Dedifferentiated amniotic fluid mesenchymal stem cell (primary cell): ENCODE measurements around the gene TMEM9.

ENCODE experiments used
- DNase-seq: peaks from one replicate; pipeline ENCODE4 v3.0.0-alpha.2; 2016; ENCODE audit errors: extremely low spot score

The TMEM9 gene

DNA sequence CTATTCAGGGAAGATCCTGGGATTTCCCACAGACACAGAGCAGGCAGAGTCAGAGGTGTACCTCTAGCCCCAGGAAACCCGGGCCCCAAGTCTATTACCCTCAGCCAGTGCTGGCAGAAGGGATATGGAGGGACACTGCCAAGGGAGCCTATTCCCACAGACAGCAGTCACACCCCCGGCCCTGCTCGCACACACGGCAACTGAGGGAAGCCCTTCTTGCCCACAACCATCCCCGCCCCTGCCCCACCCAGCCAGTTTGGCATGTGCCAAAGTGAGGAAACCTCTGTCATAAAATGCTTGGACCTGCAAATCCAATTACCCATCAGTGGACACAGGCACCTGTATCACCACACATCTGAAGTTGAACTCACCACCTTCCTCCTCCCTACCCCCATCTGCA lies 48.6 kb downstream of the TMEM9 start:
- DNase-seq = no peak

DNA sequence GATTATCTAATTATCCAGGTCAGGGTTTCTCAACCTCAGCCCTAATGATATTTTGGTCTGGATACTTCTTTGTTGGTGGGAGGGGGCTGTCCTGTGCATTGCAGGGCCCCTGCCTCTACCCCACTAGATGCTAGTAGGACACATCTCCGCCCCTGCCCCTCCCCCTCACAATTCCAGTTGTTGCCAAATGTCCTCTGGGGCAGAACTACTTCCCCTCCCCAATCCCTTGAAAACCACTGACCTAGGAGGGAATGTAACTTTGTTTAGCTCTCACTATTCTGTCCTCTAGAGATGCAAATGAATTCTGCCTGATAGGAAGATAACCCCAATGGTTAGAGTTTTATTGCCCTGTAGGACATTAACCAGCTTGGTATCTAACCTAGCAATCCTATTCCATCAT lies 50.1 kb downstream of the TMEM9 start:
- no peak for DNase-seq

DNA sequence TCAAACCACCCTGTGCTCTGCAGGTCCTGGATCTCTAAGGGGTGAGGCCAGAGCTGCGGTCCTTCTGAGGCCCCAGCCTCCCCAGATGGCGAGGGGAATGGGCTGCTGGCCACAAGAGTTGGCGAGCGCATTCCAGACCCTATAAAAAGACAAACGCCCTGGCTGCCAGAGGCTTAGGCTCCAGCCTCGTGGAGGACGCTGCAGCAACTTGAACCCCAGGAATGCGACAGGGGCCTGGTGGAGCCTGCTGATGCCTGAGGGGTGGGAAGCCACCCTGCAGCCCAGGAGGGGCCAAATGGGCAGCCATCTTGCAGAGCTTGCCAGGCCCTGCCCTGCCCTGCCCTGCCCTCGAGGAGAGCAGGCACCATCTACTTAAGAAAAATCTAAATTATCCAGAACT lies 50.6 kb downstream of the TMEM9 start:
- DNase-seq = no peak

DNA sequence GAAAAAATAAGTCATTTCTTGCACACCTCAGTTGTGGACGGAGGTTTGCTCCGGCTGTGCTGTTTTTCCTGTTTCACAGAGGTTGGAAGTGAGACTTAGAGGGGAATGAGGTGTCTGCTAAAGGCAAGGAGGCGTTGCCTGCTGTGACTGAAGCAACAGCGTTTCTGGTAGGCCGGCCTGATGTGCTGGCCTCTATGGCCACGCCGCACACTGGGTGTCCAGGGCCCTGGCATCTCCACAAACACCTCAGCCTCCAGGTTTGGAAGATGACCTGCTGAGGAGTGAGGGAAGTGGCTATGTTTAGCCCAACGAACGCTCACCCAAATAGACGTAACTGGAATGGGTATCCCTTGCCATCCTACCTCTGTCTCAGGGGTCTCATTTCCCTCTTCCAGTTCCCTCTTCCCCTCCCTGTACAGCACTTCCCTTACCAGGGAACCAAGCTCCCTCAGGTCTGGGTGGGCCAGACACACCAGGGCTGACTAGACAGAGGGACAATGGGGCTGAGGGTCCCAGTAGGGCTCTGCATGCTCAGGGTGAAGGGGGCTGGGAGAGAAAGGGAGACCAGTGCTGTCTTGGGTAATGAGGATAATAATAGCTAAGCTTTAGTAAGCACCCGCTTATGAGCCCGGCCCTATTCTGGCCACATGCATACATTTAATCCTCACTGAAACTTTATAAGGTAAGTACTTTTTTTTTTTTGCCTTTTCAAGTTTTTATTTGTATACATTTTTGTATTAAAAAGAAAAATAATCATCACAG lies 53.9 kb downstream of the TMEM9 start:
- no peak for DNase-seq

DNA sequence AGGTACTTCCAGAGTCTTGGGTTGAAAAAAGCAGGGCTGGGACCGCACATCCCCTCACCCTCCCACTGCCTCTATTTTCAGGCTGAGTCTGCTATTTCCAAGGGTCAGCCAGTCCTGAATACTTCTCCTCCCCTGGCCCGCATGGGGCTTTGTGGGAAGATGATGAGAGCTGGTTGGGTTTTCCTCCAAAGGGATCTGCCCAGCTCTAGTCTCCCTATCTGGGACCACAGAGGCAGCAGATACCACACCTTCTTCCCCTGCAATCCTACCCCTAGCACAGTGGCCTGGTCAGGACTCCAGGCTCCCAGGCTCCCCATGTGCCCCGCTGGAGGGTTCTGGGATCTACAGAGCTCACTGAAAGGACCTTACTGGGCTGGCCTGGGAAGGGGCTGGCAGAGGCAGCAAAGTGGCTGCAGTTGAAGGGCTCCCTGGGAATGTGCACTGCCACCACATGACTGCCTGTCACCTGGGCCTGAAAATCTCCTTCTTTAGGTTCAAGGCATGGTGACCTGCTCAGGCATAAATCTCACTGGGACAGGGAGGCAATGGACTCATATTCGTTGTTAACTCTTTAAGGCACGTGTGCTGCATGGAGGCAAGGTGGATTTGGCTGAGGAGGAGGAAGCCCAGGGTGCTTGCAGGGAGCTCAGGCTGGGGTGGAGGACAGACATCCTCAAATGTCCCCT lies 55.1 kb downstream of the TMEM9 start:
- no peak for DNase-seq

DNA sequence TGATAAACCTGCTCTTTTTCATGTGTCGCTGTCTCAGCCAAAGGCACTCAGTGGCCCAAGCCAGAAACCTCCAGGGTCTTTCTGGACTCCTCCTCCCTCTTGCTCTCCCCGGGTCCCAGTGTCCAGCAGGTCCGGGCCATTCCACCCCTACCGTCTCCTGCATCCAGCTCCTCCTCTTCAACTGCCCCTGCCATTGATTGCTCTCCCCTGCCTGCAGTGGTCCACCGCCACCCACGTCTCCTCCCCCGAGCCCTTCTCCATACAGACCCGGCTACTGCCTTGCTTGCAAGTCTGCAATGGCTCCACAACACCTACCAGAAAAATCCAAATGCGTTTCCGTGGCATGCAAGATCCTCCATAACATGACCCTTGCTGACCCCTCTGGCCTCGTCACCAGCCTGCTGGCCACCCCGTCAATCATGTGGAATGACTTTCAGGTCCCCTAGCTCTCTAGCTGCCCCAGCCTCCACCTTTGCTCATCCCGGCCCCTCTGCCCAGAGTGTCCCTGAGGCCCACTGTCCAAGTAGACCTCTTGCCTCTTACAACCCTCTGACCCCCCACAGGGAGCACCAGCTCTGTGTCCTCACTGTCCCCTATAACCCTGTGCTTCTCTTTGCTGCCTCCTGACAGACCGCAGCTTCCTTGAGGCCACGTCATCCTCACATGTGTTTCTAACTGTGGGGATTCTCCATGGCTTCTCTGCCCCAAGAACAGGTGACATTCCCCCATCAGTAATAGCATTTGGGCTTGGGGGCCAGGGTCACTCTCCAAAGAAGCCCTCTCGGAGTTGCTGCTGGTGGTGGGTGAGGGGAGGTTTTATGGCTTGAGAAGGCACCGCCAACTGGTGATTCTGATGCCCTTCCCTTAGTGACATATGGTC lies 57.1 kb downstream of the TMEM9 start:
- DNase-seq = no peak

DNA sequence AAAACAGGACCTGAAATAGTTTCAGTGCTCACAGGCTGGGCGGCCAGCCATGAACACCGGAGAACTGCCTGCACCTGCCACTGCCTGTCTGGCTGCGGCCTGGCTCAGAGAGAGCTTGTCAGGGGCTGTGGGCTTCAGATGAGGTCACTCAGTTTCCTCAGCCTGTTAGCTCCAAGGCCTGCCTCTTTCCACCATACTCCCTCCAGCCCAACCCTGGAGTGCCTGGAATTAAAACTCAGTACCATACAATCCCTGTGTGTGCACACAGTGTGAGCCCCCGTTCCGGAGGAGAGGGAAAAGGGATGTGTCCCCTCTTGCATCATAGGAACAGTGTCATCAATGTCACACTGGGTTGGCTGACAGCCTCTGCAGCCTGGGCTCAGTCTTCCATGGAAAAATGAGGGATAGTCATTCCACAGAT lies 58.2 kb downstream of the TMEM9 start:
- DNase-seq = no peak

DNA sequence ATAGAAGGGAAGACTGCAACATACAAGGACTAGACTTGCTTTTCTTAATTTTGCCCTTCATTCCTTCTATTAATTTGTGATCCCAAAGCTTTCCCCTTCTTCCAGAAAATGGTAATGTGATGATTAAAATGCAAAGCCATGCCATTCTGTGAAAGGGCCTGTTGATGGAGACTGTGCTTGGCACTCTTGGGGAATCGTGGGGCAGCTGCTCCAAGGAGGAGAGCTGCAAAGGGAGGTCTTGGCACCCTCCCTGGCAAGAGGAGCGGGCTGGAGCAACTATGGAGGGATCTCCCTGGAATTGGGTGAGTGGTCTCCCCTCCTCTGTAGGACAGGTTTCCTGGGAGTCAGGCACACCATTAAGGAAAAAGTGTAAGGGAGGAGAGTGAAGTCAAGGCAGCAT lies 58.7 kb downstream of the TMEM9 start:
- DNase-seq = no peak

DNA sequence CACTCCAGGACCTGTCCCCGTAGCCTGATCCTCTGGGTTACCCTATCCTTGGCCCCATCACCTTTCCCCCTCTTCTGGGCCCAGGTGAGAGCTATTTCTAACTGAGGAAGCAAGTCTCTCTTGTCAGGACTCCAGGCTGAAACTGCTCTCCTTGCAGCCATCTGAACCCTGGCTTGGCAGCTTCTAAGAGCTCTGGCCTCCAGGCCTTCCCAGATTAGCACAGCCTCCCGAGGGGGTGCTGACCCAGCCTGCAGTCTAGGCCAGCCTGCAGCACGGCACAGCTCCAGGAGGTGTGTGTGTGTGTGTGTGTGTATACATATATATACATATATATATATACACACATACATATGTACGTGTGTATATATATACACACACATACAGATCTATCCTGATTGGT lies 59.4 kb downstream of the TMEM9 start:
- no peak for DNase-seq

DNA sequence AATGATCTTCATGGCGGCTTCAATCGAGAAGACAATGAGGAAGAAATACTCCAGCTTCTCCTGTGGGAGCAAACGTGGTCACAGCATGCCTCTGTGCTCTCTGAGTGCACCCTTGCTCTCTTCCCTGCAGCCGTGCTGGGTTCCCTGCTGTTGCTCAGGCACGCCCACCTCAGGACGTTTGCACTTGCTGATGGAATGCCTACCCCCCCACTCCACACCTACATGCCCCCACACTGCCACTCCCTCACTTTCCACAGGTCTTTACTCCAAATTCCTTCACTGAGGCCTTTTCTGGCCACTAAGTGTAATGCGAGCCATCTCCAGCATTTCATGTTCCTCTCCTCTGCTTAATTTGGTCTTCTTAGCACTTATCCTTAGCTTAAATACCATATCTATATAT lies 60.3 kb downstream of the TMEM9 start:
- no peak for DNase-seq

DNA sequence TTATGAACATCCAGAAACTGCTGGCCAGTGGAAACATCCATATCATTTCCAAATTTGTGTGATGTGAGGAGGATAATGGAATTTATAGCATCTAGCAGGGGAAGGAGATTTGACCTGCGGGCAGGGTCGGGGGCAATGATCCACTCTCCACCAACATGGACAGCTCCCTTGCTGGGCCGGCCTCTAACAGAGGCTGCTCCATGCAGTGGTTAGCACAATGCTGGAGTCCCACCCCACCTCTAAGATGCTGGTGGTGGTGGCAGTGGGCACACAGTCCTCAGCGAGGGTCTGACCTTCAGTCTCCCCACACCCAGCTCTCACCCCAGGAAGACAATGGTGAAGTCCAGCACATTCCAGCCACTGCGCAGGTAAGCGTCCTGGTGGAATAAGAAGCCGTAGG lies 60.7 kb downstream of the TMEM9 start:
- DNase-seq = no peak

DNA sequence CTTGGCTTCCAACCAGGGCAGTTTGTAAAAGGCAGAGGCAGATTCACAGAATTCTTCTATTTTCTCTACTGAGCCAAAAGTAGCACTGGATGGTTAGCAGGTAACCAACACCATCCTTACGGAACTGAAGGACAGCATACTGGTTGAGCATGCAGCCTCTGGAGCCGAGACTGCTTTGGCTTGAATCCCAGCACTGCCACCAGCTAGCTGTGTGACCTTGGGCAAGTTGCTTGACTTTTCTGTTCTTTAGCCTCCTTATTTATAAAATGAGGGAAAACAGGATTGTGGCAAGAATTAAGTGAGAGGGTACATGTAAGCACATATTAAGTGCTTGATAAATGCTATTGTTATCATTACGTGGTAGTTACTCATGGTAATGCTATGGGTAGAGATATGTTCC lies 61.5 kb downstream of the TMEM9 start:
- DNase-seq = no peak

DNA sequence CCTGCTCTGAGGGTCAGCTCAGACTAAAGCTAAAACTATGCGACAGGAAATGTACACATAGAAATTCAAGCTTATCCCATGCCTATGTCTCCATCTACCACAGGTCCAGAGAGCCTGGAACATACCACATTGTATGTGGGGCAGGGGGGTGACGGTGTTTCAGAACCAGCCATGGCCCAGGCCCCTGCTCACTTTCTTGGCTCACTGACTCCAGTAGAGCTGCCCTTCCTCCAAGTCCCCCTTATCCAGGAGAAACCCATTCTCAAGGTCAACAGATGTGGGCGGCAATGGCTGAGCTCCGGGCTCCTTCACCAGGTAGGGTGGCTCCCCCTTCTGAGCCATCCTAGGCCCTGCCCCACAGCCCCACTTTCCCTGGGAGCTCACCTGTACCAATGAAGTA lies 63.0 kb downstream of the TMEM9 start:
- DNase-seq = no peak

DNA sequence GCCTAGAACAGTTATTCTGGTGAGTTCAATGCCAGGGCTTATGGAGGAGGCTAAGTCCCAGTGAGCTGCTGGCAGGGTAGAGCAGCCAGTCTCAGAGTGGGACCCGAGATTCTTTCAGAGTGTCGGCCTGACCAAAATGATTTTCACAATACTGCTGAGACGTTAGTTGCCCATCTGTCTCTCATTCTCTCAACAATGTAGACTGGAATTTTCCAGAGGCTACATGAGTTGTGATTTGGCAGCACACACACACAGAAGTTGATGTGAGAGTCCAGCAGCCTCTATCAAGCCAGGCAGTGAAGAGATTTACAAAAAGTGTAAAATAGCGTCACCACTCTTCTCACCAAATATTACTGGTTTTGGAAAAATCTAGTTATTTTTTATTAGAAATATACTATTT lies 63.7 kb downstream of the TMEM9 start:
- peak; percentile 52 for DNase-seq

DNA sequence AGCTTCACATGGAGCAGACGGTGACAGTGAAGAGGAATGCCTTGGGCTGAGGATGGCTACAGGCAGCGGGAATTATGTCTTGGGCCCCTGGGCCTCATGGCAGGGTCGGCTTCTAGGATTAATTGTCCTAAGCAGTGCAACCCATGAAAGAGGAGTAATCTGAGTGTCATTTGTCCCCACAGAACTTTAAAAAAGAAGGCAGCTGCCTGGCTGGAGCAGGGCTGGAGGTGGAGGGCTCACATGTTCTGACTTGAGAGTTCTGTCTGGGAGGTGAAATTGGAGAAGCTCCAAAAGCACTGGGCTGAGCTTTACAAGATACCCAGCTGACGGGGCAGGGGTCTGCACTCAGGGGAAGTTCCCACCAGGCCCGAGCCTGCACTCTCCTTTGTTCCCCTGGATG lies 64.7 kb downstream of the TMEM9 start:
- DNase-seq = no peak

DNA sequence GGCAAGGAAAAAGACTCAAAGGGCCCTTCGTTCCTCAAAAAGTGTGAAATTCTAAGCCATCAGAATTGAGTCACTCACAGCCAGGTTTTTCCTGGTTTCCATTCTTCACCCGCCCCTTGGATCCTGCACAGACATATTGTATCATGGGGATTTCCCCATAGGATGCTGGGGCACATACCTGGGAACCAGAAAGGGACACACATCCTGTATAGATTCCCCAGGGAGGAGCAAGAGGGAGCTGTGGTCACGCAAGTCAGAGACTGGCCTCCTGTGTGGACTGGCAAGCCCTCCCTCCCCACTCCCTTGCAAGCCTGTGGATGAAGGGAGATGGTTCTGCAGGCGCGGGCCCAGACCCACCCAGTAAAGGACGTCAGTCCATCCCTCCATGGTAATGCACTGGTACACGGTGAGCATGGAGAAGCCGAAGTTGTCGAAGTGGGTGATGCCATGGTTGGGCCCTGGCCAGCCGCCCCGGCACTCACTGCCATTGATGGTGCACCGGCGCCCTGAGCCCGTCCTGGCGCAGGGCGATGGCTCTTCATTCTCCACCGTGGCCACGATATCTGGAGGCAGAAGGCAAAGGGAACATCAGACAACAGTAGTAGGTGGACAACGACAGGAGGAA lies 65.3 kb downstream of the TMEM9 start:
- no peak for DNase-seq

DNA sequence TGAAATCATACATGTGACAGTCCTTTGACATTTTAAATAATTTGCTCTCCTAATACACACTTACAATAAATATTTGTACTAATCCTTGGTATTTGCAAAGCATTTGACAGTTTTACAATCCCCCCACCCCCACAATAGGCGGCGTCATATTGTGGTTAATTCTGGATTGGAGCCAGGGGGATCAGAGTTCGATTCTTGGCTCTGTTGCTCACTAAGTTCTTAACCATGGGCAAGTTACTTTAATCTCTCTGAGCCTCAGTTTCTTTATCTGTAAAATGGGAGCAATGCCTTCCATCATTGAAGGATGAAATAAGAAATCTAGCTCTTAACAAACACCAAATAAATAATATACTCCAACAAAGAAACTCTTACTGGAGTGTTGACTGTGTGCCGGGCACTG lies 65.9 kb downstream of the TMEM9 start:
- DNase-seq = no peak

DNA sequence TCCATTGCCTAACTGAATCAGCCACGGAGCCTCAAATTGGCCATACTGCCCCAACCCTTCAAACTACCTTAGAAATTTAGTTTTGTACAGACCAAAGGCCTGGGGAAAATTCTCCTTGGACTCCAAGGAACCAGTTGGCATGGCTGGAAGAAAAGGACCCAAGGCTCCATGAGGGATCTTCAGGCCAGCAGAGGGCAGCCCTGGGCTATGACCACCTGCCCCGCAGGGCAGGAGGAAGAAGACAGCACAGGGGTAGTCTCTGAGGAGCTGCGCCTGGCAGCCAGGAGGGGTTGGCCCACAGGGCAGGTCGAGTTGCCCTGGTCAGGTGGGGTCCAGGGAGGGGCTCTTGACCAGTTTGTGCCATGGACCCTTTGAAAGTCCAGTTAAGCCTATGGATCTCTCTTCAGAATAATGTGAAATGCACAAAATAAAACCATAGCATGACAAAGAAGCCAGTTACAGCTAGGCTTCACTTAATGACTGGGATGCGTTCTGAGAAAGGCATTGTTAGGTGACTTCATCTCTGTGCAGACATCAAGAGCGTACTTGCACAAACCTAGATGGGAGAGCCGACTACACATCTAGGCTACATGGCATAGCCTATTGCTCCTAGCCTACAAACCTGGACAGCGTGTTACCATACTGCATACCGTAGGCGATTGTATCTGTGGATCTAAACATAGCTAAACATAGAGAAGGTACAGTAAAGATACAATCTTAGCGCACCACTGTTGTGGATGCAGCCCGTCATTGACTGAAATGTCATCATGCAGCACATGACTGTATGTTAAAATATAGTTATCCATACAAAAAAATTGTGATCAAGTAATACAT lies 68.2 kb downstream of the TMEM9 start:
- no peak for DNase-seq
